ENCODE results near the gene B3GALT6. TPM values are rescaled to one million over a fixed set of nuclear protein-coding genes. Genes with fewer than 3 reads are reported as not detected.
"Not testable (repeated sequence)": the region's sequence is repeated elsewhere in the genome, so short reads cannot be mapped to it uniquely, and the experiment has no call there.

B3GALT6 gene
- total RNA-seq, 2 experiments from 2014 or later: 17.6 to 25.5 TPM

GRCh38 chr1:1243266-1243660 lies 11.2 kb downstream of the B3GALT6 start:
- CTCF ChIA-PET: no interaction called here

GRCh38 chr1:1243807-1244191 lies 11.8 kb downstream of the B3GALT6 start:
- Mint-ChIP-seq H3K27ac (no peak overlapping the region), H3K36me3 (no peaks in the 10 kb centered on the region), H3K4me1 (no peaks in the 10 kb centered on the region), H3K27me3 (peaks cover 3% of the 10 kb centered on the region), H3K4me3 (no peak overlapping the region), H3K9me3 (ENCODE audit: low read depth) (no peaks in the 10 kb centered on the region)
- ATAC-seq (no peak), DNase-seq (no peak)
- CTCF ChIA-PET: no interaction called here

More at GRCh38 chr1:1243266-1243660, 11.2 kb downstream of the B3GALT6 start:
- DNase-seq (no peak), ATAC-seq (no peak)
- no peaks in the 10 kb centered on the region for H3K36me3 Mint-ChIP-seq
- no peak overlapping the region for H3K27ac Mint-ChIP-seq
- H3K4me1 Mint-ChIP-seq: no peaks in the 10 kb centered on the region
- H3K27me3 Mint-ChIP-seq: peaks cover 3% of the 10 kb centered on the region
- no peaks in the 10 kb centered on the region for H3K9me3 Mint-ChIP-seq (ENCODE audit: low read depth)
- no peak overlapping the region for H3K4me3 Mint-ChIP-seq

- no peaks in the 10 kb centered on the region for H3K4me1 Mint-ChIP-seq
- H3K9me3 Mint-ChIP-seq (ENCODE audit: low read depth): no peaks in the 10 kb centered on the region
- H3K36me3 Mint-ChIP-seq: no peaks in the 10 kb centered on the region
- peaks cover 3% of the 10 kb centered on the region for H3K27me3 Mint-ChIP-seq
- CTCF ChIA-PET: no interaction called here
- H3K27ac Mint-ChIP-seq: no peak overlapping the region
- no peak for ATAC-seq
- H3K4me3 Mint-ChIP-seq: no peak overlapping the region
- no peak for DNase-seq
These were observed 12.3 kb downstream of the B3GALT6 start for GRCh38 chr1:1244192-1244811.

- DNase-seq (no peak), ATAC-seq (peak; percentile 34)
- H3K4me1 Mint-ChIP-seq: peaks cover 5% of the 10 kb centered on the region
- no peak overlapping the region for H3K27ac Mint-ChIP-seq
- no peak overlapping the region for H3K4me3 Mint-ChIP-seq
- no peaks in the 10 kb centered on the region for H3K9me3 Mint-ChIP-seq (ENCODE audit: low read depth)
- no peaks in the 10 kb centered on the region for H3K36me3 Mint-ChIP-seq
- CTCF ChIA-PET: no interaction called here
- H3K27me3 Mint-ChIP-seq: peaks cover 3% of the 10 kb centered on the region
These were observed 13.3 kb downstream of the B3GALT6 start for GRCh38 chr1:1245178-1245816.

- DNase-seq: no peak
- no peak overlapping the region for H3K27ac Mint-ChIP-seq
- no peak overlapping the region for H3K4me3 Mint-ChIP-seq
- H3K9me3 Mint-ChIP-seq (ENCODE audit: low read depth): no peaks in the 10 kb centered on the region
- CTCF ChIA-PET: no interaction called here
- peaks cover 11% of the 10 kb centered on the region for H3K4me1 Mint-ChIP-seq
- H3K27me3 Mint-ChIP-seq: peaks cover 3% of the 10 kb centered on the region
- ATAC-seq: no peak
- peaks cover under 1% of the 10 kb centered on the region for H3K36me3 Mint-ChIP-seq
These were observed 14.0 kb downstream of the B3GALT6 start for GRCh38 chr1:1245817-1246576.

- H3K9me3 Mint-ChIP-seq (ENCODE audit: low read depth): no peaks in the 10 kb centered on the region
- DNase-seq (no peak), ATAC-seq (no peak)
- CTCF ChIA-PET: no interaction called here
- H3K36me3 Mint-ChIP-seq: peaks cover 2% of the 10 kb centered on the region
- peaks cover 3% of the 10 kb centered on the region for H3K27me3 Mint-ChIP-seq
- peaks cover 14% of the 10 kb centered on the region for H3K4me1 Mint-ChIP-seq
- H3K4me3 Mint-ChIP-seq: no peak within 1 kb of the TSS
- no peak within 1 kb of the TSS for H3K27ac Mint-ChIP-seq
These were observed 14.7 kb downstream of the B3GALT6 start, which contains the start of gene C1QTNF12 for GRCh38 chr1:1246577-1247340. TSS of gene C1QTNF12 (minus strand) at chr1:1246722. CDS start at chr1:1246690, 32 bp downstream.

GRCh38 chr1:1247341-1247913 lies 15.4 kb downstream of the B3GALT6 start:
- Mint-ChIP-seq H3K4me3 (no peak overlapping the region), H3K9me3 (ENCODE audit: low read depth) (no peaks in the 10 kb centered on the region), H3K4me1 (peaks cover 14% of the 10 kb centered on the region), H3K27me3 (peaks cover 3% of the 10 kb centered on the region), H3K27ac (no peak overlapping the region), H3K36me3 (peaks cover 4% of the 10 kb centered on the region)
- DNase-seq: no peak
- CTCF ChIA-PET: no interaction called here
- ATAC-seq: no peak

- H3K9me3 Mint-ChIP-seq (ENCODE audit: low read depth); CTCF ChIA-PET; H3K4me3 Mint-ChIP-seq; H3K27me3 Mint-ChIP-seq; H3K27ac Mint-ChIP-seq; DNase-seq; ATAC-seq; H3K36me3 Mint-ChIP-seq: not testable (repeated sequence)
- H3K4me1 Mint-ChIP-seq: peaks cover 14% of the 10 kb centered on the region
These were observed 16.2 kb downstream of the B3GALT6 start for GRCh38 chr1:1248009-1248913.

- H3K4me1 Mint-ChIP-seq: peaks cover 14% of the 10 kb centered on the region
- H3K36me3 Mint-ChIP-seq: peaks cover 13% of the 10 kb centered on the region
- H3K27me3 Mint-ChIP-seq: peaks cover 3% of the 10 kb centered on the region
- H3K27ac Mint-ChIP-seq: peak overlapping the region; percentile 81
- DNase-seq (peak; percentile 88), ATAC-seq (peak; percentile 97)
- no peak overlapping the region for H3K4me3 Mint-ChIP-seq
- CTCF ChIA-PET: interaction anchor here (0.7 to 1.8 kb wide), 13 partner anchors 9 to 266 kb away, joined by 3 to 46 read pairs (median 4); partner anchors contain the start of genes C1orf159, SDF4 and UBE2J2
- H3K9me3 Mint-ChIP-seq (ENCODE audit: low read depth): no peaks in the 10 kb centered on the region
These were observed 18.8 kb downstream of the B3GALT6 start for GRCh38 chr1:1250786-1251284.

GRCh38 chr1:1253314-1253713 lies 21.3 kb downstream of the B3GALT6 start:
- no peaks in the 10 kb centered on the region for H3K27me3 Mint-ChIP-seq
- DNase-seq: no peak
- no peak for ATAC-seq
- H3K9me3 Mint-ChIP-seq (ENCODE audit: low read depth): no peaks in the 10 kb centered on the region
- CTCF ChIA-PET: no interaction called here
- peaks cover 18% of the 10 kb centered on the region for H3K4me1 Mint-ChIP-seq
- H3K27ac Mint-ChIP-seq: no peak overlapping the region
- H3K4me3 Mint-ChIP-seq: no peak overlapping the region
- peaks cover 19% of the 10 kb centered on the region for H3K36me3 Mint-ChIP-seq

- Mint-ChIP-seq H3K4me1 (peaks cover 18% of the 10 kb centered on the region), H3K27ac (no peak overlapping the region), H3K4me3 (no peak overlapping the region), H3K9me3 (ENCODE audit: low read depth) (no peaks in the 10 kb centered on the region), H3K27me3 (no peaks in the 10 kb centered on the region), H3K36me3 (peaks cover 19% of the 10 kb centered on the region)
- CTCF ChIA-PET: no interaction called here
- ATAC-seq (no peak), DNase-seq (no peak)
These were observed 22.1 kb downstream of the B3GALT6 start for GRCh38 chr1:1253972-1254666.

- Mint-ChIP-seq H3K27ac (no peak overlapping the region), H3K9me3 (ENCODE audit: low read depth) (no peaks in the 10 kb centered on the region), H3K36me3 (peaks cover 22% of the 10 kb centered on the region), H3K27me3 (no peaks in the 10 kb centered on the region), H3K4me3 (no peak overlapping the region), H3K4me1 (peaks cover 17% of the 10 kb centered on the region)
- DNase-seq: no peak
- CTCF ChIA-PET: no interaction called here
- no peak for ATAC-seq
These were observed 22.6 kb downstream of the B3GALT6 start for GRCh38 chr1:1254667-1254998.

All from activated CD8-positive, alpha-beta memory T cell treated with anti-CD3 and anti-CD28 coated beads, Interleukin-2, amount 10 ng/mL, durations not matched to agents 7 days and 5 days (primary cell).